Glutamatergic neuron (in vitro differentiated cells): ENCODE measurements around the gene SEMA3D. TPM values are rescaled to one million over a fixed set of nuclear protein-coding genes. Genes with fewer than 3 reads are reported as not detected.

ENCODE experiments used
- DNase-seq: peaks from one replicate; pipeline ENCODE4 v3.0.0; 2022
- H3K27ac Mint-ChIP-seq: one replicate; pipeline ENCODE4 v1.8.0; 2020; ENCODE audit warnings: mild to moderate bottlenecking, mixed read lengths, inconsistent platforms; ENCODE audit not compliant: unreplicated experiment
- H3K27me3 Mint-ChIP-seq: one replicate; pipeline ENCODE4 v1.8.0; 2020; ENCODE audit warnings: mild to moderate bottlenecking, moderate library complexity, mixed read lengths, inconsistent platforms; ENCODE audit not compliant: unreplicated experiment
- H3K36me3 Mint-ChIP-seq: one replicate; pipeline ENCODE4 v1.8.0; 2020; ENCODE audit warnings: mild to moderate bottlenecking, mixed read lengths, inconsistent platforms; ENCODE audit not compliant: unreplicated experiment
- H3K4me1 Mint-ChIP-seq: one replicate; pipeline ENCODE4 v1.8.0; 2020; ENCODE audit warnings: mild to moderate bottlenecking, low read depth, mixed read lengths, inconsistent platforms; ENCODE audit not compliant: unreplicated experiment
- H3K4me3 Mint-ChIP-seq: one replicate; pipeline ENCODE4 v1.8.0; 2020; ENCODE audit warnings: mild to moderate bottlenecking, mixed read lengths, inconsistent platforms; ENCODE audit not compliant: unreplicated experiment
- H3K9me3 Mint-ChIP-seq: one replicate; pipeline ENCODE4 v1.8.0; 2020; ENCODE audit warnings: mild to moderate bottlenecking, moderate library complexity, mixed read lengths, inconsistent platforms; ENCODE audit not compliant: unreplicated experiment
- total RNA-seq: library from RNA; stranded (reverse); fragmentation: NEBNext Ultra II Directional; extraction: Animal tissue kit (Norgen Biotek cat#: 25700); gene quantifications from one replicate; pipeline ENCODE4 v1.2.1, GENCODE V29; 2021; ENCODE audit not compliant: unreplicated experiment
- TF ChIP-seq, protein P1 (sequence below): fragments of 200-600 bp; sonication (generic); IDR thresholded peaks from one replicate; pipeline ENCODE4 v1.5.0; 2021; ENCODE audit not compliant: partially characterized antibody, unreplicated experiment

Gene SEMA3D
- total RNA-seq, 1 donor from 2014 or later: 13.6 TPM

DNA sequence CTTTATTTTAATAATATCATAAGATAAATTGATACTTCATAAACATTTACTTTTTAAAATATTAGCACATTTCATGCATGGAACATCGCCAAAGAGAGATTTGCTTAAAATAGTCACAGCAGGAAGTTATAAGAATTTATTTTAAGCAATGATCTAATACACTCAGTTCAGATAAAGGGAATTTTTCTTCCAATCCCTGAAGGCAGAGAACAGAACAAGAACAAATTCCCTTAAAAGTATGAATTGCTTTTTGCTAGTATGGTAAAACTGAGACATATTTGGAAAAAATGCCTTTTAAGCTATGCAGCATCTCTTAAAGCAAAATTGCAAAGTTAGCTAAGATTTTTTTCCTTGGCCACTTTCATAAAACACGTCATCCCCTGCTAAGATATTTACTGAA, 91.0 kb downstream of the SEMA3D start:
- Mint-ChIP-seq H3K27me3 (no peaks in the 10 kb centered on the region), H3K4me1 (no peaks in the 10 kb centered on the region), H3K4me3 (no peak overlapping the region), H3K9me3 (no peaks in the 10 kb centered on the region), H3K27ac (no peak overlapping the region), H3K36me3 (no peaks in the 10 kb centered on the region)
- TF ChIP-seq, protein P1, sequence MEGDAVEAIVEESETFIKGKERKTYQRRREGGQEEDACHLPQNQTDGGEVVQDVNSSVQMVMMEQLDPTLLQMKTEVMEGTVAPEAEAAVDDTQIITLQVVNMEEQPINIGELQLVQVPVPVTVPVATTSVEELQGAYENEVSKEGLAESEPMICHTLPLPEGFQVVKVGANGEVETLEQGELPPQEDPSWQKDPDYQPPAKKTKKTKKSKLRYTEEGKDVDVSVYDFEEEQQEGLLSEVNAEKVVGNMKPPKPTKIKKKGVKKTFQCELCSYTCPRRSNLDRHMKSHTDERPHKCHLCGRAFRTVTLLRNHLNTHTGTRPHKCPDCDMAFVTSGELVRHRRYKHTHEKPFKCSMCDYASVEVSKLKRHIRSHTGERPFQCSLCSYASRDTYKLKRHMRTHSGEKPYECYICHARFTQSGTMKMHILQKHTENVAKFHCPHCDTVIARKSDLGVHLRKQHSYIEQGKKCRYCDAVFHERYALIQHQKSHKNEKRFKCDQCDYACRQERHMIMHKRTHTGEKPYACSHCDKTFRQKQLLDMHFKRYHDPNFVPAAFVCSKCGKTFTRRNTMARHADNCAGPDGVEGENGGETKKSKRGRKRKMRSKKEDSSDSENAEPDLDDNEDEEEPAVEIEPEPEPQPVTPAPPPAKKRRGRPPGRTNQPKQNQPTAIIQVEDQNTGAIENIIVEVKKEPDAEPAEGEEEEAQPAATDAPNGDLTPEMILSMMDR: no peak
- no peak for DNase-seq

DNA sequence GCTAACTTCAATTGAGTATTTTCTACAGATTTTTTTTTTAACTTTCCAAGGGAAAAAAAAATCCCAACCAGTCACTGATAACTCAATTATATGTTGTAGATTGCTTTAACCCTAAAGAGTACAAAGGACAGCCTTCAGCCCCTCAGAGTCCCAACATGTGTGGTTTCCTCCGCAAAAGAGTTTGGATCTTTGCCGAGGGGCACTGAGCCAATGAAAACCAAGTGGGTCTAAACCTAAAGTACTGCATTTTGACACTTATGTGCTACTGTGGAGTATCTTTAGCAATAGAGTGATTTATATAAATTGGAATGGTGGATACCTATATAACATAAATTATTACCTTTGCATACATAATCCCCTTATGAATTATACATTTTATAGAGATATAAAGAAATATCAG, 91.5 kb downstream of the SEMA3D start:
- TF ChIP-seq, protein P1: no peak
- DNase-seq: no peak
- no peaks in the 10 kb centered on the region for H3K4me1 Mint-ChIP-seq
- H3K36me3 Mint-ChIP-seq: no peaks in the 10 kb centered on the region
- H3K27me3 Mint-ChIP-seq: no peaks in the 10 kb centered on the region
- H3K27ac Mint-ChIP-seq: no peak overlapping the region
- H3K4me3 Mint-ChIP-seq: no peak overlapping the region
- no peaks in the 10 kb centered on the region for H3K9me3 Mint-ChIP-seq

DNA sequence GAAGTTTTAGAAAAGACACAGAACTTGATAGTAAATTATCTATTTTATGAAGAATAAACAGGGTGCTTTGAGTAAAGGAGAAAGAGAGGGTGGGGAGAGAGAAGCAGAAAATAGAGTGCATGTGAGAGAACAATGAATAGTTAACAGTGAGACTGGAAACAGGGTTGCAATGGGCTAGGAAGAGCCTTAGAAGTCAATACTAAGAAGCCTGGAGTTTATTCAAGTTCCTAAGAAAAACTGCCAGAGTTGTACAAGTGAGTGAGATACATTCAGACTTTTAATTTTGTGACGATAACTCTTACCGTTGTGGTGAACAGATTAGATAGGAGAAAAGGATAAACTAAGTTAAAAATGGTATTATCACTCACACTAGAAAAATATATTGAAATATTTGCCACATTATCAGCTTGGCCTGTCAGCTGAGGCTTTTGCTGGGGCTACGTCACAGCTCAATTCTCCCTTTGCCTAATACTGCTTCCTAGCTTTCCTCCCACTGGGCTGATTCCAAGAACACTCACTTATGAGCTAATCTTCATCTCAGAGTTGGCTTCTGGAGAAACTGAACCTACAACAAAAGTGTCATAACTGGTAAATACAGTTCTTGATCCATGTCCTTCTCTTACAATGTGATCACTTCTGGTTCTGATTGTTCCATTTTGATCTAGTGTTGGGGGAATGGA, 92.7 kb downstream of the SEMA3D start:
- no peak overlapping the region for H3K4me3 Mint-ChIP-seq
- no peaks in the 10 kb centered on the region for H3K9me3 Mint-ChIP-seq
- TF ChIP-seq, protein P1: no peak
- no peak for DNase-seq
- H3K4me1 Mint-ChIP-seq: no peaks in the 10 kb centered on the region
- H3K27ac Mint-ChIP-seq: no peak overlapping the region
- H3K27me3 Mint-ChIP-seq: no peaks in the 10 kb centered on the region
- no peaks in the 10 kb centered on the region for H3K36me3 Mint-ChIP-seq

DNA sequence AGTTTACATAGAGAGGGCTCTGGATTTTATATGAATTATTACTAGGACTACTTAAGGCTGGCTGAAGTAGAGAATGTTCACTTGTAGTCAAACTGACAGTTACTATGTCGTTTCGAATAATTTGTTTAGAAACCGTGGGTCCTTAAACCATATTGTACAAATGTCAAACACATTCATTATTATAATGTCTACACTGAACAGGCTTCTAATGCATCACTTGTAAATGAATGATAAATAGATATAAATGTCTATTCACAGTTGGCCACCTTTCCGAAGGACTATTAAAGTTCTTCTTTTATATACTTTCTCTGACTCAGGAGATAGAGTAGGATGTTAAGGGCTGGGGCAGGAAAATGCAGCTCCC, 95.3 kb downstream of the SEMA3D start:
- Mint-ChIP-seq H3K4me1 (no peaks in the 10 kb centered on the region), H3K27me3 (no peaks in the 10 kb centered on the region), H3K27ac (no peak overlapping the region), H3K4me3 (no peak overlapping the region), H3K36me3 (no peaks in the 10 kb centered on the region), H3K9me3 (no peaks in the 10 kb centered on the region)
- TF ChIP-seq, protein P1: no peak
- no peak for DNase-seq

DNA sequence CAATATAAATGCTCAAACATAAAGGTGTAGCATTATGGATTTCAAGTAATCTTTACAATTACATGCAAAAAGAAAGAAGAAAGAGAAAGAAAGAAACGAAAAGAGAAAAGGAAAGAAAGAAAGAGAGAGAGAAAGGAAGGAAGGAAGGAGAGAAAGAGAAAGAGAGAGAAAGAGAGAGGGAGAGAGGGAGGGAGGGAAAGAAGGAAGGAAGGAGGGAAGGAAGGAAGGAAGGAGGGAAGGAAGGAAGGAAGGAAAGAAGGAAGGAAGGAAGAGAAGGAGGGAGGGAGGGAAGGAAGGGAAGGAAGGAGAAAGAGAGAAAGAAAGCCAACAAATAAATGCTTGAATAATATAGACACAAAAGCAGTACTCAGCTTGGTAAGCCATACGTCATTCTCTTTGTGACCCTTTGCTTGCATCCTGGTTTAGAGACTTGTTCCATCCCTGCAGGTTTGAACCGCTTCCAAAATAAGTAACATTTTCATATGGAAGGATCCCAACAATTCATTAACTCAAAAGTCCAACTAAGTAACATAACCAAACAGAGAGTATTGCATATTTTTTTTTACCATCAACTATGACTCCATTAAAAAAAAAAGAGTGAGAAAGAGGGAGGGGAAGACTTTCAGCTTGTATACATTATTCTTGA, 95.8 kb downstream of the SEMA3D start:
- Mint-ChIP-seq H3K36me3 (no peaks in the 10 kb centered on the region), H3K4me1 (no peaks in the 10 kb centered on the region), H3K9me3 (no peaks in the 10 kb centered on the region), H3K27me3 (no peaks in the 10 kb centered on the region), H3K4me3 (no peak overlapping the region), H3K27ac (no peak overlapping the region)
- no peak for DNase-seq
- TF ChIP-seq, protein P1: no peak
